AG09319 (cell line): ENCODE measurements around the gene USP20.
"Not testable (repeated sequence)": the region's sequence is repeated elsewhere in the genome, so short reads cannot be mapped to it uniquely, and the experiment has no call there.

Experiments
- DNase-seq: peaks from one replicate; pipeline ENCODE4 v3.0.0-alpha.2; 2010; ENCODE audit warnings: low read depth; ENCODE audit errors: extremely low read depth
- CTCF ChIP-seq: IDR thresholded peaks from 2 replicates; pipeline ENCODE4 v1.5.1; 2011; ENCODE audit warnings: low read depth, mild to moderate bottlenecking, inconsistent platforms, low read length, moderate library complexity

USP20 gene

DNA sequence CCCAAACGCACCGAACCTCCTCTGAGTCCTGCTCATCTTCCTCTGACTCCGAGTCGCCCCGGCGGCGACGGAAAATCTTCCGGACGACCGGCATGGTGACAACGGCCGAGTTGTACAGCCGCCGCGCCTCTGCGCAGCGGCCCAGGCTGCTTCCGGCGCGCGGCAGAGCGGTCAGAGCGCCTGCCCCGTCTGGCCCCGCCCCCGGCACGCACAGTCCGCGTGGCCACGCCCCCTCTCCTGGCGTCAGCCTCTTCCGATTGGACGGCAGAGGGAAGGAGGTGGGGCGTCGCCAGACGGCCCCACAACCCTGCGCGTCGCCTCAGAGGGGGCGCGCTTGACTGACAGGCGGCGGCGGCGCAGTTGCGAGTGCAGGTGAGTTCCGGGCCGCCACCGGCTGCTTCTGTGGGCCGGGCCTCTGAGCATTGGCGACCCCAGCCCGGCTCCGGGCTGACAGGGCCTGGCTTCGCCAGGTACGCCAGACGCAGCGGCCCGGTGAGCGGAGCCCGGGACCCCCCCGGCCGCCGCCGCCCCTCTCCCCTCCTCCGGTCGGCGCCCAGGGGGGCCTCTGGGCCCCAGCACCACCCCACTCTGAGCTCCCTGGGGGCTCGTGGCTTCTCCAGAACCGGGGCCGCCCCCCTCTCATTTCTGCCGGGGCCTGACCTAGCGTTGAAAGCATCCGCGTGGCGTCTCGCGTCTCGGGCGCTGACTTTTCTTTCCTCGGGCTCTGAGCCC, at the start of gene USP20, which contains the start of gene C9orf78:
Gene USP20 (plus strand): TSS at position 331 of the 732 bp plus-strand sequence. CDS start 17,098 bp downstream, outside the sequence.
Gene C9orf78 (minus strand): TSS at position 148 of the 732 bp plus-strand sequence. CDS start 54 bp downstream, at position 94.
- DNase-seq = peak; percentile 85
- TF ChIP-seq CTCF = no peak

DNA sequence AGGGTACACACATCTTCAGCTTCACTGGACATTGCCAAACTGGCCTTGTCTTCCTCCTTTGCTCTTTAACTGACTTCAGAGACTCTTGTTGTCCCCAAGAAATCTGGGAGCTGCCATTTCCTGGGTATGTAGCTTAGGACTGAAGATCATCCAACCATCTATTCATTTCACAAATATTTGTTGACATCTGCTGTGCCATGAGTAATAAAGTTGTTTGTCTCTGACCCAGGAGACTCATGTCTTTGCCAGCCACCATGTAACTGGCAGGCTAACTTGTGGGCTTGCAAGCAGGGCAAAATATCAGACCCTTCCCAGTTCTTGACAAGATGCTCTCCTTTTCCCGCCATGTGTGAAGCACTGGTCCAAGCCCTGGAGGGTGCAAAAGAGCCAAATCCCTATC, 49.4 kb upstream of the USP20 start:
- no peak for TF ChIP-seq CTCF
- no peak for DNase-seq

DNA sequence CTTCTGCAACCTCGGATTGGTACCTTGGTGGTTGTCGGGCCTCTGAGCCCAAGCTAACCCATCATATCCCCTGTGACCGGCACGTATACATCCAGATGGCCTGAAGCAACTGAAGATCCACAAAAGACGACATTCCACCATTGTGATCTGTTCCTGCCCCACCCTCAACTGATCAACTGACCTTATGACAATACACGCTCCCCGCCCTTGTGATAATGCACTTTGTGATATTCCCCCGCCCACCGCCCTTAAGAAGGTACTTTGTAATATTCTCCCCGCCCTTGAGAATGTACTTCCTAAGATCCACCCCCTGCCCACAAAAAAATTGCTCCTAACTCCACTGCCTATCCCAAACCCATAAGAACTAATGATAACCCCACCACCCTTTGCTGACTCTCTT, 48.8 kb upstream of the USP20 start:
- DNase-seq = no peak
- no peak for TF ChIP-seq CTCF

GRCh38 chr9:129794549-129794948, 40.7 kb upstream of the USP20 start:
- TF ChIP-seq CTCF = no peak
- DNase-seq = no peak

DNA sequence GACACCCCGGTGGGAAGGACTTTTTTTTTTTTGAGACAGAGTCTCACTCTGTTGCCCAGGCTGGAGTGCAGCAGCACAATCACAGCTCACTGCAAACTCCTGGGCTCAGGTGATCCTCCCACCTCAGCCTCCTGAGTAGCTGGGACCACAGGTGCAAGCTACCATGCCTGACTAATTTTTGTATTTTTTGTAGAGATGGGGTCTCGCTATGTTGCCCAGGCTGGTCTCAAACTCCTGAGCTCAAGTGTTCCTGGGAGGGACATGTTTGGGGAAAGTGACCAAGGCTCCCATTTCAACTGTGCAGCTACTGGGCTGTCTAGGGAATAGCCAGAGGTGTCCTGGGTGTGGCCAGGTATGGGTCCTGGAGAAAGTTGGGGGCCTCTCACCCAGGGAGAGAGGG, 39.2 kb upstream of the USP20 start:
- not testable (repeated sequence) for DNase-seq

DNA sequence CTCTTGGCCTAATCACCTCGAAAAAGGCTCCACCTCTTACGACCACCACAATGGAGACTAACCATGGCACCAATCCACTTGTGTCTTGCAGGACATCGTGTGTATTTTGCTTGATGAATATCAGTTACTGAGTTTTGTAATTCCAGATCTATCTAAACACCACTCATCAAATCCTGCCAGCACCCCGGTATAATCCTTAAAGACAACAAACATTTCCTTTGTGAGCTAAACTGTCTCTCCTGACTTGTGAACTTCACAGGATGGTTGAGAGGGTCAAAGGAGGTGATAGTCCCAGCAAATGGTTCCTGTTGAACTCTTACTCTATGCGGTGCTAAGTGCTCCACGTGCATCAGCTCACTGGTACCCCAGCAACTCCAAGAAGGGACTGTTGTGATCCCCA, 36.3 kb upstream of the USP20 start:
- DNase-seq = no peak
- TF ChIP-seq CTCF = no peak

GRCh38 chr9:129801504-129801903, 33.8 kb upstream of the USP20 start:
- DNase-seq = no peak

More at GRCh38 chr9:129801504-129801903, 33.8 kb upstream of the USP20 start:
- no peak for TF ChIP-seq CTCF
